IMR-90 (cell line): ENCODE results near the gene PRSS38. TPM values are rescaled to one million over a fixed set of nuclear protein-coding genes. Genes with fewer than 3 reads are reported as not detected.

Experiments used
- ATAC-seq: fragments of 200-7000 bp; cut with Tn5 transposase; 2 replicates; pipeline ENCODE4 v1.9.1; 2020; ENCODE audit warnings: low read depth, mild to moderate bottlenecking, moderate library complexity
- BruUV-seq: library from RNA; stranded (reverse); fragments of 400-500 nt; replicated peaks from 2 replicates; lab custom pipeline; 2021; lab: Mats Ljungman, UMichigan
- CTCF ChIA-PET: fragments of 300-600 bp; formaldehyde crosslinking; extraction: SDS; loops from one replicate; lab custom pipeline; 2021; ENCODE audit warnings: antibody characterized with exemption; lab: Yijun Ruan, JAX
- POLR2A ChIA-PET: fragments of 300-600 bp; sonication (Branson Sonifier 250); formaldehyde crosslinking; loops from one replicate; lab custom pipeline; 2022; ENCODE audit warnings: antibody characterized with exemption; ENCODE audit not compliant: unreplicated experiment; lab: Charles Lee
- DNase-seq: peaks from one replicate; pipeline ENCODE4 v3.0.0; 2013
- H2AFZ ChIP-seq: replicated peaks from 2 replicates; pipeline ENCODE3; 2013; ENCODE audit warnings: low read length, mild to moderate bottlenecking; ENCODE audit not compliant: poor library complexity
- H2AK5ac ChIP-seq: 2 replicates; pipeline ENCODE4 v1.6.1; 2013; ENCODE audit warnings: low read depth, low read length, inconsistent platforms
- H2AK9ac ChIP-seq: replicated peaks from 2 replicates; pipeline ENCODE3; 2013; ENCODE audit warnings: mild to moderate bottlenecking, low read depth, low read length, moderate library complexity; ENCODE audit not compliant: poor library complexity
- H2BK120ac ChIP-seq: 2 replicates; pipeline ENCODE4 v1.6.1; 2013; ENCODE audit warnings: low read depth, low read length, inconsistent platforms
- H2BK15ac ChIP-seq: 3 replicates; pipeline ENCODE4 v1.6.1; 2013; ENCODE audit warnings: low read depth, low read length, inconsistent platforms
- H2BK20ac ChIP-seq: 2 replicates; pipeline ENCODE4 v1.6.1; 2013; ENCODE audit warnings: low read depth, mild to moderate bottlenecking, inconsistent platforms, low read length, moderate library complexity
- H2BK5ac ChIP-seq: 2 replicates; pipeline ENCODE4 v1.6.1; 2013; ENCODE audit warnings: mild to moderate bottlenecking, low read depth, low read length, inconsistent platforms; ENCODE audit not compliant: poor library complexity, severe bottlenecking
- H3K14ac ChIP-seq: replicated peaks from 2 replicates; pipeline ENCODE4 v1.6.1; 2013; ENCODE audit warnings: low read depth, low read length, inconsistent platforms
- H3K18ac ChIP-seq: 2 replicates; pipeline ENCODE4 v1.6.1; 2013; ENCODE audit warnings: low read depth, low read length, control low read depth
- H3K23ac ChIP-seq: 2 replicates; pipeline ENCODE4 v1.6.1; 2013; ENCODE audit warnings: low read depth, low read length, inconsistent platforms
- H3K27ac ChIP-seq: 2 replicates; pipeline ENCODE4 v1.5.1; 2013; ENCODE audit warnings: mild to moderate bottlenecking, control low read depth, low read length; ENCODE audit not compliant: insufficient read depth
- H3K27me3 ChIP-seq: 2 replicates; pipeline ENCODE4 v1.6.1; 2013; ENCODE audit warnings: low read length; ENCODE audit not compliant: control insufficient read depth, insufficient read depth
- H3K36me3 ChIP-seq: 2 replicates; pipeline ENCODE4 v1.6.1; 2013; ENCODE audit warnings: low read length, mixed read lengths; ENCODE audit not compliant: control insufficient read depth, insufficient read depth
- H3K4ac ChIP-seq: 2 replicates; pipeline ENCODE4 v1.6.1; 2013; ENCODE audit warnings: low read depth, low read length, inconsistent platforms
- H3K4me1 ChIP-seq: 2 replicates; pipeline ENCODE4 v1.6.1; 2013; ENCODE audit warnings: low read length, mixed read lengths; ENCODE audit not compliant: control insufficient read depth, insufficient read depth
- H3K4me2 ChIP-seq: 2 replicates; pipeline ENCODE4 v1.6.1; 2013; ENCODE audit warnings: low read depth, mild to moderate bottlenecking, control low read depth, low read length, moderate library complexity
- H3K4me3 ChIP-seq: 2 replicates; pipeline ENCODE4 v1.5.1; 2013; ENCODE audit warnings: low read depth, mild to moderate bottlenecking, control low read depth, low read length, moderate library complexity; ENCODE audit not compliant: insufficient read depth
- H3K56ac ChIP-seq: 2 replicates; pipeline ENCODE4 v1.6.1; 2013; ENCODE audit warnings: low read length, inconsistent platforms; ENCODE audit not compliant: insufficient read depth; ENCODE audit errors: extremely low read depth
- H3K79me1 ChIP-seq, 2 experiments: 2 replicates each; pipeline ENCODE4 v1.6.1; 2013; ENCODE audit warnings: low read length in 2 of 2, inconsistent platforms in 1 of 2, low read depth in 1 of 2
- H3K9ac ChIP-seq: 2 replicates; pipeline ENCODE4 v1.6.1; 2013; ENCODE audit warnings: low read depth, low read length, control low read depth
- H3K9me1 ChIP-seq: 2 replicates; pipeline ENCODE4 v1.6.1; 2013; ENCODE audit warnings: low read length, inconsistent platforms; ENCODE audit not compliant: insufficient read depth
- H3K9me3 ChIP-seq: 2 replicates; pipeline ENCODE4 v1.6.1; 2013; ENCODE audit warnings: low read length; ENCODE audit not compliant: control insufficient read depth, insufficient read depth
- H4K20me1 ChIP-seq: 2 replicates; pipeline ENCODE4 v1.6.1; 2013; ENCODE audit warnings: low read length, inconsistent platforms; ENCODE audit not compliant: insufficient read depth
- H4K5ac ChIP-seq: 2 replicates; pipeline ENCODE4 v1.6.1; 2013; ENCODE audit warnings: mild to moderate bottlenecking, low read depth, low read length, control low read depth
- H4K8ac ChIP-seq, 2 experiments: 2 replicates each; pipeline ENCODE4 v1.6.1; 2013; ENCODE audit warnings: low read depth in 2 of 2, low read length in 2 of 2, control low read depth in 1 of 2, inconsistent platforms in 1 of 2
- H4K91ac ChIP-seq: 2 replicates; pipeline ENCODE4 v1.6.1; 2013; ENCODE audit warnings: low read depth, low read length, inconsistent platforms; ENCODE audit not compliant: insufficient read depth
- CTCF ChIP-seq: conservative IDR thresholded peaks from 2 replicates; pipeline ENCODE4 v1.5.1; 2012; ENCODE audit warnings: mild to moderate bottlenecking, low read depth, low read length, improper control_type of control experiment
- POLR2A ChIP-seq: IDR thresholded peaks from 2 replicates; pipeline ENCODE4 v1.6.1; 2012; ENCODE audit warnings: mild to moderate bottlenecking, low read depth, low read length
- WGBS, 2 experiments: methylation state at CpG; one replicate each; pipeline versions ENCODE4 v1.1.5 to v1.1.7; 2013; ENCODE audit warnings: missing lambda C conversion rate in 2 of 2; ENCODE audit not compliant: insufficient read length in 1 of 2; ENCODE audit errors: extremely low coverage in 2 of 2; 5-methylcytosine and 5-hydroxymethylcytosine counted together
- dilution Hi-C: fragments of 300-500 bp; cut with HindIII; formaldehyde crosslinking; loops from one replicate; pipeline ENCODE4 v1.14.3; 2018; ENCODE audit warnings: low sequenced_read_pairs; ENCODE audit not compliant: unreplicated experiment
- in situ Hi-C: fragments of 300-500 bp; cut with MboI; formaldehyde crosslinking; loops from 3 replicates; pipeline ENCODE4 v1.14.3; 2019; ENCODE audit warnings: low sequenced_read_pairs, inconsistent platforms, mixed read lengths
- intact Hi-C: fragments of 100-400 bp; cut with micrococcal nuclease; formaldehyde crosslinking; loops from 2 replicates; pipeline ENCODE4 v1.10.0; 2022
- polyA plus RNA-seq, 3 experiments: library from polyadenylated mRNA; depleted of rRNA; stranded (reverse); fragments of >200 nt; gene quantifications; 2 replicates each; pipeline ENCODE4 v1.2.3, GENCODE V29; 2012; ENCODE audit warnings: low replicate concordance in 1 of 3
- total RNA-seq: library from RNA; depleted of rRNA; stranded (reverse); fragments of >200 nt; gene quantifications from 2 replicates; pipeline ENCODE4 v1.2.3, GENCODE V29; 2012

Gene PRSS38
- total and polyA plus RNA-seq, 2 of the 4 experiments (the other 2 are of a cell fraction), result not detected

GRCh38 chr1:227789084-227790033 lies 26.1 kb upstream of the PRSS38 start:
- peak; percentile 45 for DNase-seq
- H3K9me1 ChIP-seq, result peaks cover 12% of the 10 kb centered on the region

More at GRCh38 chr1:227789084-227790033, 26.1 kb upstream of the PRSS38 start:
- Histone ChIP-seq H2BK120ac (no peak overlapping the region), H4K8ac (no peak overlapping the region; a peak in 1 of 4 replicates), H3K18ac (no peak overlapping the region), H3K14ac (no peak overlapping the region), H2BK5ac (no peak overlapping the region), H3K27ac (no peak overlapping the region), H2BK20ac (no peak overlapping the region), H2AK9ac (peak overlapping the region; percentile 63), H4K5ac (no peak overlapping the region), H3K4ac (peak overlapping the region; percentile 0; the same call in 1 of the 2 replicates), H3K4me2 (peak overlapping the region; percentile 96), H3K36me3 (no peaks in the 10 kb centered on the region), H3K79me1 (no peaks in the 10 kb centered on the region), H2AK5ac (no peak overlapping the region), H3K23ac (no peak overlapping the region), H3K4me3 (peak overlapping the region; percentile 57), H3K27me3 (no peaks in the 10 kb centered on the region), H3K9me3 (no peaks in the 10 kb centered on the region), H3K9ac (no peak overlapping the region), H2BK15ac (no peak overlapping the region), H4K20me1 (no peaks in the 10 kb centered on the region), H3K56ac (no peak overlapping the region), H4K91ac (no peak overlapping the region), H3K4me1 (peaks cover 14% of the 10 kb centered on the region), H2AFZ (peak overlapping the region; percentile 97)
- 90% methylated on average over 7 of the region's 23 CpGs; no CpG with 5 or more reads in 1 of the 2 experiments for WGBS, 2 experiments
- POLR2A ChIA-PET, result interaction anchor here (0.6 kb wide), 1 partner anchor 158 kb away, joined by 9 read pairs; the partner anchor contains the start of gene WNT9A
- in situ Hi-C loops, result no loop called here
- BruUV-seq, result no TSS peak
- intact Hi-C loops, result loop anchor here (2.0 kb wide), 1 partner anchor 55 kb away; the partner anchor contains the start of genes JMJD4 and SNAP47
- TF ChIP-seq POLR2A, result no peak
- TF ChIP-seq CTCF, result 0 out of 2 replicates have a peak, but pooled peaks have one; percentile 11
- ATAC-seq, result no peak
- CTCF ChIA-PET, result no interaction called here
- dilution Hi-C loops, result no loop called here
